HEK293 (cell line): ENCODE results near the gene AFF3.

Source experiments
- CTCF ChIP-seq: fragments of 450-650 bp; formaldehyde crosslinking; IDR thresholded peaks from 2 replicates; pipeline ENCODE4 v1.5.1; 2016; ENCODE audit warnings: missing biosample characterization, missing genetic modification characterization
- GLIS2 ChIP-seq: fragments of 450-650 bp; formaldehyde crosslinking; IDR thresholded peaks from 2 replicates; pipeline ENCODE4 v1.5.1; 2016; ENCODE audit warnings: missing biosample characterization, missing genetic modification characterization
- PRDM4 ChIP-seq: fragments of 450-650 bp; formaldehyde crosslinking; IDR thresholded peaks from 2 replicates; pipeline ENCODE4 v1.5.1; 2017; ENCODE audit warnings: missing biosample characterization, missing genetic modification characterization
- SP3 ChIP-seq: fragments of 450-650 bp; formaldehyde crosslinking; IDR thresholded peaks from 2 replicates; pipeline ENCODE4 v1.5.1; 2016; ENCODE audit warnings: missing biosample characterization, missing genetic modification characterization
- ZBTB49 ChIP-seq: fragments of 450-650 bp; formaldehyde crosslinking; IDR thresholded peaks from 2 replicates; pipeline ENCODE4 v1.5.1; 2016; ENCODE audit warnings: missing biosample characterization, missing genetic modification characterization, low read depth
- ZNF114 ChIP-seq: fragments of 450-650 bp; formaldehyde crosslinking; IDR thresholded peaks from 2 replicates; pipeline ENCODE4 v1.5.0; 2017; ENCODE audit warnings: missing biosample characterization, missing genetic modification characterization
- ZNF24 ChIP-seq: fragments of 450-650 bp; formaldehyde crosslinking; IDR thresholded peaks from 2 replicates; pipeline ENCODE4 v1.5.1; 2016; ENCODE audit warnings: missing biosample characterization, missing genetic modification characterization
- ZNF311 ChIP-seq: fragments of 450-650 bp; formaldehyde crosslinking; IDR thresholded peaks from 2 replicates; pipeline ENCODE4 v1.5.1; 2017; ENCODE audit warnings: missing biosample characterization, missing genetic modification characterization, borderline replicate concordance
- ZNF324 ChIP-seq: fragments of 450-650 bp; formaldehyde crosslinking; IDR thresholded peaks from 2 replicates; pipeline ENCODE4 v1.5.1; 2016; ENCODE audit warnings: missing biosample characterization, missing genetic modification characterization
- ZNF785 ChIP-seq: fragments of 450-650 bp; formaldehyde crosslinking; IDR thresholded peaks from 2 replicates; pipeline ENCODE4 v1.5.1; 2016; ENCODE audit warnings: missing biosample characterization, missing genetic modification characterization
- ZSCAN5A ChIP-seq: fragments of 450-650 bp; formaldehyde crosslinking; IDR thresholded peaks from 2 replicates; pipeline ENCODE4 v1.5.1; 2016; ENCODE audit warnings: missing biosample characterization, missing genetic modification characterization
- TF ChIP-seq, protein P1 (sequence below): fragments of 450-650 bp; formaldehyde crosslinking; IDR thresholded peaks from 2 replicates; pipeline ENCODE4 v1.5.1; 2016; ENCODE audit warnings: missing biosample characterization, missing genetic modification characterization, low read depth

- TF ChIP-seq CTCF (tag by site-specific recombination) = no peak
- no peak for TF ChIP-seq ZNF324 (tag by site-specific recombination)
- TF ChIP-seq GLIS2 (tag by site-specific recombination) = no peak
- no peak for TF ChIP-seq ZNF785 (tag by site-specific recombination)
- no peak for TF ChIP-seq ZNF114 (tag by site-specific recombination)
- no peak for TF ChIP-seq PRDM4
- no peak for TF ChIP-seq ZNF24 (tag by site-specific recombination)
- no peak for TF ChIP-seq SP3 (tag by site-specific recombination)
- no peak for TF ChIP-seq ZNF311
- TF ChIP-seq, protein P1, sequence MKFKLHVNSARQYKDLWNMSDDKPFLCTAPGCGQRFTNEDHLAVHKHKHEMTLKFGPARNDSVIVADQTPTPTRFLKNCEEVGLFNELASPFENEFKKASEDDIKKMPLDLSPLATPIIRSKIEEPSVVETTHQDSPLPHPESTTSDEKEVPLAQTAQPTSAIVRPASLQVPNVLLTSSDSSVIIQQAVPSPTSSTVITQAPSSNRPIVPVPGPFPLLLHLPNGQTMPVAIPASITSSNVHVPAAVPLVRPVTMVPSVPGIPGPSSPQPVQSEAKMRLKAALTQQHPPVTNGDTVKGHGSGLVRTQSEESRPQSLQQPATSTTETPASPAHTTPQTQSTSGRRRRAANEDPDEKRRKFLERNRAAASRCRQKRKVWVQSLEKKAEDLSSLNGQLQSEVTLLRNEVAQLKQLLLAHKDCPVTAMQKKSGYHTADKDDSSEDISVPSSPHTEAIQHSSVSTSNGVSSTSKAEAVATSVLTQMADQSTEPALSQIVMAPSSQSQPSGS (tag by site-specific recombination) = no peak
- TF ChIP-seq ZSCAN5A (tag by site-specific recombination) = no peak
- no peak for TF ChIP-seq ZBTB49 (tag by site-specific recombination)
Observed at GRCh38 chr2:99971326-99971900, 171.0 kb downstream of the AFF3 start.
